B cell (primary cell): ENCODE measurements around the gene WDR26. TPM values are rescaled to one million over a fixed set of nuclear protein-coding genes. Genes with fewer than 3 reads are reported as not detected.

Source experiments
- ATAC-seq: fragments of 200-7000 bp; cut with Tn5 transposase; one replicate; pipeline ENCODE4 v1.10.0; 2021; ENCODE audit warnings: low read depth, mild to moderate bottlenecking, moderate number of reproducible peaks, moderate library complexity
- CTCF ChIA-PET: fragments of 350-600 bp; sonication (Branson Sonifier 250); formaldehyde crosslinking; loops from one replicate; lab custom pipeline; 2021; ENCODE audit warnings: antibody characterized with exemption, inconsistent platforms; lab: Charles Lee
- POLR2A ChIA-PET: fragments of 350-600 bp; sonication (Branson Sonifier 250); formaldehyde crosslinking; loops from one replicate; lab custom pipeline; 2021; ENCODE audit warnings: antibody characterized with exemption; lab: Charles Lee
- DNase-seq: peaks from one replicate; pipeline ENCODE4 v3.0.0; 2013
- H2AFZ ChIP-seq: 2 replicates; pipeline ENCODE4 v1.6.1; 2012; ENCODE audit warnings: mild to moderate bottlenecking, low read depth, low read length; ENCODE audit not compliant: insufficient read depth, poor library complexity, severe bottlenecking
- H3K27ac ChIP-seq, 2 donors: 1 replicate in 1 of 2; 2 replicates in 1 of 2; pipeline ENCODE4 v1.5.1; 2012 to 2013; ENCODE audit warnings: low read length in 2 of 2, mild to moderate bottlenecking in 2 of 2, moderate library complexity in 1 of 2
- H3K27me3 ChIP-seq, 4 experiments: fragments of 200-600 bp in 1 of 4; sonication (generic) in 1 of 4; replicated peaks in 1 of 4; 1 replicate in 2 of 4; 2 replicates in 2 of 4; pipeline versions ENCODE4 v1.6.1 to v1.7.0; 2013 to 2016; ENCODE audit warnings: low read length in 3 of 4, mild to moderate bottlenecking in 2 of 4, mixed read lengths in 1 of 4, moderate library complexity in 1 of 4; ENCODE audit not compliant: insufficient read depth in 4 of 4, control insufficient read depth in 3 of 4; ENCODE audit errors: control extremely low read depth in 1 of 4
- H3K36me3 ChIP-seq, 2 experiments: replicated peaks in 1 of 2; 1 replicate in 1 of 2; 2 replicates in 1 of 2; pipeline versions ENCODE4 v1.6.1 to v1.7.1; 2013; ENCODE audit warnings: low read length in 1 of 2; ENCODE audit not compliant: insufficient read depth in 2 of 2, control insufficient read depth in 1 of 2; ENCODE audit errors: control extremely low read depth in 1 of 2, extremely low read depth in 1 of 2
- H3K4me1 ChIP-seq, 2 donors: fragments of 200-600 bp in 1 of 2; sonication (generic) in 1 of 2; 1 replicate in 1 of 2; 2 replicates in 1 of 2; pipeline versions ENCODE4 v1.5.1 to v1.6.1; 2013 to 2017; ENCODE audit warnings: low read length in 2 of 2; ENCODE audit not compliant: control insufficient read depth in 2 of 2, insufficient read depth in 2 of 2
- H3K4me2 ChIP-seq: replicated peaks from 2 replicates; pipeline ENCODE3; 2012; ENCODE audit warnings: mild to moderate bottlenecking, low read depth, low read length; ENCODE audit not compliant: poor library complexity, severe bottlenecking
- H3K4me3 ChIP-seq, 5 experiments: fragments of 200-600 bp in 1 of 5; sonication (generic) in 1 of 5; 1 replicate in 3 of 5; 2 replicates in 2 of 5; pipeline versions ENCODE4 v1.5.1 to v1.7.0; 2011 to 2016; ENCODE audit warnings: low read length in 4 of 5, mild to moderate bottlenecking in 4 of 5, low read depth in 2 of 5, control low read depth in 1 of 5, moderate library complexity in 1 of 5; ENCODE audit not compliant: insufficient read depth in 1 of 5; ENCODE audit errors: control extremely low read depth in 1 of 5, extremely low read depth in 1 of 5
- H3K79me2 ChIP-seq: fragments of 200-600 bp; sonication (generic); one replicate; pipeline ENCODE4 v1.6.0; 2016; ENCODE audit warnings: low read length; ENCODE audit not compliant: control insufficient read depth, insufficient read depth
- H3K9ac ChIP-seq: fragments of 200-600 bp; sonication (generic); 2 replicates; pipeline ENCODE4 v1.6.1; 2017; ENCODE audit warnings: mild to moderate bottlenecking, low read length, moderate library complexity
- H3K9me3 ChIP-seq, 3 donors: one replicate each; pipeline versions ENCODE4 v1.6.1 to v1.7.1; 2013; ENCODE audit warnings: low read length in 2 of 3; ENCODE audit not compliant: control insufficient read depth in 2 of 3, insufficient read depth in 1 of 3; ENCODE audit errors: control extremely low read depth in 1 of 3
- H4K20me1 ChIP-seq: 2 replicates; pipeline ENCODE4 v1.6.0; 2012; ENCODE audit warnings: mild to moderate bottlenecking, low read length; ENCODE audit not compliant: insufficient read depth, control insufficient read depth, poor library complexity, severe bottlenecking
- H3K27ac Mint-ChIP-seq: one replicate; pipeline ENCODE4 v1.8.0; 2021; ENCODE audit warnings: mixed read lengths
- H3K27me3 Mint-ChIP-seq: one replicate; pipeline ENCODE4 v1.8.0; 2021; ENCODE audit warnings: mixed read lengths
- H3K4me1 Mint-ChIP-seq: one replicate; pipeline ENCODE4 v1.8.0; 2021; ENCODE audit warnings: mixed read lengths
- H3K4me3 Mint-ChIP-seq: one replicate; pipeline ENCODE4 v1.8.0; 2021; ENCODE audit warnings: mixed read lengths
- H3K9me3 Mint-ChIP-seq: one replicate; pipeline ENCODE4 v1.8.0; 2022; ENCODE audit warnings: mixed read lengths; ENCODE audit not compliant: insufficient read depth
- EZH2 ChIP-seq: IDR thresholded peaks from 2 replicates; pipeline ENCODE4 v1.6.1; 2012; ENCODE audit warnings: borderline replicate concordance, low read depth, mild to moderate bottlenecking, moderate library complexity, low read length; ENCODE audit not compliant: insufficient read depth, poor library complexity, severe bottlenecking
- WGBS: methylation state at CpG from one replicate; pipeline ENCODE4 v1.1.5; 2013; ENCODE audit warnings: missing lambda C conversion rate; ENCODE audit not compliant: insufficient coverage; 5-methylcytosine and 5-hydroxymethylcytosine counted together
- intact Hi-C: fragments of 100-400 bp; cut with micrococcal nuclease; formaldehyde crosslinking; loops from one replicate; pipeline ENCODE4 v1.10.0; 2022
- polyA plus RNA-seq: library from polyadenylated mRNA; depleted of rRNA; stranded (reverse); fragments of >200 nt; gene quantifications from 2 replicates; pipeline ENCODE4 v1.2.3, GENCODE V29; 2012
- total RNA-seq, 2 donors: library from RNA; stranded (reverse); fragments of 120-200 nt in 1 of 2; gene quantifications; 1 replicate in 1 of 2; 2 replicates in 1 of 2; pipeline versions ENCODE4 v1.2.3 to v1.2.4, GENCODE V29; 2013 to 2022
- TF ChIP-seq, protein P1 (sequence below): fragments of 200-600 bp; IDR thresholded peaks from one replicate; pipeline ENCODE4 v1.8.0; 2022; ENCODE audit warnings: antibody characterized with exemption, mild to moderate bottlenecking

WDR26 gene
- total and polyA plus RNA-seq, 2 donors (not counting 1 experiment from before 2014, with no cell fraction given) = 35.7 to 108 TPM

DNA sequence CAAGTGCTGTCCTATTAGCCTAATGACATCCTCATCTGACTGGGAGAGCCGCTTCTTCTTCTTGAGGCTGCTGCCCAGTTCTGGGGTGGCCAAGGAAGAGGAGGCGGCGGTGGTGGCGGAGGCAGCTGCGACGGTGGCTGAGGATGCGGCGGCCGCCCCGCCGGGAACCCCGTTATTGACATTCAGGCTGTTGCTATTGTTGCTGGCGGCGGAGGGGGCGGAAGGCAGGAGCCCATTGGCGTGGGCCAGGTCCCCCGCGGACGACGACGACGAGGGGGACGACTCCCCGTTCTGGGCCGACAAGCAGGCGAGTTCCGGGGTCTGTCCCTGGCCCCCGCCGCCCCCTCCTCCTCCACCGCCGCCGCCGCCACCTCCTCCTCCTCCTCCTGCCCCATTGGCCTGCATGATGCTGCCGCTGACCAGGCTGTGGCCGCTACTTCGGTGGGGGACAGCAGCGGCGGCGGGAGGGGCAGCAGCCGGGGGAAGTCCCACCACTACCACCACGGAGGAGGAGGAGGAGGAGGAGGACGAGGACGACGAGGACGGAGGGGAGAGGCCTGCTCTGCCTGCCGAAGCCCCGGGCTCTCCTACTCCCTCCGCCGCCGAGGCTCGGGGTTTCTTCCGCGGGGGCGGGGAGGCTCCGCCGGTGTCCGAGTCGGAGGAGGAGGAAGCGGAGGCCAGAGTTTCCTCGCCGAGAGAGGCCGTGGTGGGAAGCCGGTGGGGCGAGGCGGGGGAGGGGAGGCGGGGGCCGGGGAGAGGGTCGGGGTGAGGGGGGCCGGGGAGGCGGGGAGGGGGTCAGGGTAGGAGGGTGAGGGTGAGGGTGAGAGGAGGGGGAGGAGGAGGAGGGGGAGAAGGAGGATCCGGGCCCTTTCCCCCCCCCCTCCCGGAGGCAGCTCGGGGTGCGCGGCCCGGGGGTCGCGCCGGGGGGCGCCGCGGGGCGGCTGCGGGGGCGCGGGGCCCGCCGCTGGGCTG lies 610 bp downstream of the WDR26 start:
- CTCF ChIA-PET = interaction anchor here (1.1 to 1.5 kb wide), 2 partner anchors 16 to 25 kb away, joined by 3 to 4 read pairs; no protein-coding TSS in a partner anchor
- peak overlapping the region; percentile 6 to 97 (median 92) for H3K4me3 ChIP-seq
- peaks cover 44% of the 10 kb centered on the region for H3K4me1 Mint-ChIP-seq

More for the DNA sequence above, 610 bp downstream of the WDR26 start:
- no peaks in the 10 kb centered on the region for H3K27me3 ChIP-seq
- peaks cover 0 to 2% of the 10 kb centered on the region in 2 experiments for H3K36me3 ChIP-seq
- peak overlapping the region; percentile 91 for H3K4me3 Mint-ChIP-seq
- POLR2A ChIA-PET = interaction anchor here (0.6 to 1.2 kb wide), 3 partner anchors 251 to 1675 kb away, joined by 3 read pairs; partner anchors contain the start of gene FBXO28
- H3K27me3 Mint-ChIP-seq = no peaks in the 10 kb centered on the region
- peak; percentile 62 for DNase-seq
- H3K9ac ChIP-seq = peak overlapping the region; percentile 88
- intact Hi-C loops = loop anchor here (1.0 to 10.0 kb wide), 4 partner anchors 23 to 439 kb away; partner anchors contain the start of genes DEGS1 and FBXO28
- H3K79me2 ChIP-seq = peaks cover 74% of the 10 kb centered on the region
- H3K27ac Mint-ChIP-seq = peak overlapping the region; percentile 92
- peaks cover 27 to 41% of the 10 kb centered on the region in 2 donors for H3K4me1 ChIP-seq
- peak overlapping the region; percentile 16 for H2AFZ ChIP-seq
- H3K27ac ChIP-seq = peak overlapping the region; percentile 78 to 89
- TF ChIP-seq, protein P1, sequence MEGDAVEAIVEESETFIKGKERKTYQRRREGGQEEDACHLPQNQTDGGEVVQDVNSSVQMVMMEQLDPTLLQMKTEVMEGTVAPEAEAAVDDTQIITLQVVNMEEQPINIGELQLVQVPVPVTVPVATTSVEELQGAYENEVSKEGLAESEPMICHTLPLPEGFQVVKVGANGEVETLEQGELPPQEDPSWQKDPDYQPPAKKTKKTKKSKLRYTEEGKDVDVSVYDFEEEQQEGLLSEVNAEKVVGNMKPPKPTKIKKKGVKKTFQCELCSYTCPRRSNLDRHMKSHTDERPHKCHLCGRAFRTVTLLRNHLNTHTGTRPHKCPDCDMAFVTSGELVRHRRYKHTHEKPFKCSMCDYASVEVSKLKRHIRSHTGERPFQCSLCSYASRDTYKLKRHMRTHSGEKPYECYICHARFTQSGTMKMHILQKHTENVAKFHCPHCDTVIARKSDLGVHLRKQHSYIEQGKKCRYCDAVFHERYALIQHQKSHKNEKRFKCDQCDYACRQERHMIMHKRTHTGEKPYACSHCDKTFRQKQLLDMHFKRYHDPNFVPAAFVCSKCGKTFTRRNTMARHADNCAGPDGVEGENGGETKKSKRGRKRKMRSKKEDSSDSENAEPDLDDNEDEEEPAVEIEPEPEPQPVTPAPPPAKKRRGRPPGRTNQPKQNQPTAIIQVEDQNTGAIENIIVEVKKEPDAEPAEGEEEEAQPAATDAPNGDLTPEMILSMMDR = no peak
- TF ChIP-seq EZH2 = no peak
- under 1% methylated on average over 43 of the region's 88 CpGs for WGBS
- no peaks in the 10 kb centered on the region for H3K9me3 Mint-ChIP-seq
- H3K9me3 ChIP-seq = no peaks in the 10 kb centered on the region
- peaks cover 29% of the 10 kb centered on the region for H4K20me1 ChIP-seq
- peak overlapping the region; percentile 89 for H3K4me2 ChIP-seq
- peak; percentile 25 for ATAC-seq
